ENCODE data around the gene TMEM178B.

- TF ChIP-seq SMC3 (IDR thresholded peaks at IDR 0.05; ENCODE audit: borderline replicate concordance, low read length) (no peak), BCL3 (IDR thresholded peaks at IDR 0.05; ENCODE audit: borderline replicate concordance, insufficient read depth, low read depth, low read length, poor library complexity, severe bottlenecking) (no peak), TAF1 (IDR thresholded peaks at IDR 0.05; ENCODE audit: borderline replicate concordance, low read depth, low read length) (no peak), EED (IDR thresholded peaks at IDR 0.05; ENCODE audit: low read depth) (no peak), ELK1 (IDR thresholded peaks at IDR 0.05; ENCODE audit: low read depth, low read length) (no peak), ZBTB40 (IDR thresholded peaks at IDR 0.05; ENCODE audit: borderline replicate concordance) (no peak)
Observed at GRCh38 chr7:141166926-141167325, 93.1 kb downstream of the TMEM178B start.

Measured in GM12878 (cell line).